ENCODE data around the gene BPIFB4.

Gene BPIFB4

DNA sequence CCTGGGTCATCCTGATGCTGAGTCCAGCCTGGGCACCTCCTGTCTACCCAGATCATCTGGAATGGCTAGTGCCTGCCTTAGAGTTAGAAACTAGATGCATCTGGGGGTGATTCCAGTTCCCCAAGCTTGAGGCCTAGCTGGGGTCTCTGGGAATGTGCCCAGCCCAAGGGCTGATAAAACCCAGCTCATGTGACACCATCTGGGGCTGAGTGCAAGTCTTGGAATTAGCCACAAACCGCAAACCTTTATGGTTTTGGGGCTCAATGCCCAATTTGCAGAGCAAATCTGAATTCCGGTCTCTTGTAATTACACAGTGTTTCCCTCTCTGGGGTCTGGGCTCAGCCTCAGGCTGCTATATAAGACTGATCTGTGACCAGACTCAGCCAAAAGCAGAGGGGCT is at the start of gene BPIFB4:
Gene BPIFB4 (plus strand): TSS at position 385 of the 400 bp plus-strand sequence. CDS start 1,884 bp downstream, outside the sequence.
- Histone ChIP-seq H3K27ac (no peak within 1 kb of the TSS), H3K27me3 (no peaks in the 10 kb centered on the region), H3K4me1 (ENCODE audit: control insufficient read depth in 1 of 2, insufficient read depth in 1 of 2, low read depth in 1 of 2, low read length in 1 of 2) (no peaks in the 10 kb centered on the region), H3K36me3 (no peaks in the 10 kb centered on the region), H3K4me3 (ENCODE audit: low read depth in 1 of 2, low read length in 1 of 2) (no peak within 1 kb of the TSS), H3K9me3 (no peaks in the 10 kb centered on the region)
- TF ChIP-seq, protein P1, sequence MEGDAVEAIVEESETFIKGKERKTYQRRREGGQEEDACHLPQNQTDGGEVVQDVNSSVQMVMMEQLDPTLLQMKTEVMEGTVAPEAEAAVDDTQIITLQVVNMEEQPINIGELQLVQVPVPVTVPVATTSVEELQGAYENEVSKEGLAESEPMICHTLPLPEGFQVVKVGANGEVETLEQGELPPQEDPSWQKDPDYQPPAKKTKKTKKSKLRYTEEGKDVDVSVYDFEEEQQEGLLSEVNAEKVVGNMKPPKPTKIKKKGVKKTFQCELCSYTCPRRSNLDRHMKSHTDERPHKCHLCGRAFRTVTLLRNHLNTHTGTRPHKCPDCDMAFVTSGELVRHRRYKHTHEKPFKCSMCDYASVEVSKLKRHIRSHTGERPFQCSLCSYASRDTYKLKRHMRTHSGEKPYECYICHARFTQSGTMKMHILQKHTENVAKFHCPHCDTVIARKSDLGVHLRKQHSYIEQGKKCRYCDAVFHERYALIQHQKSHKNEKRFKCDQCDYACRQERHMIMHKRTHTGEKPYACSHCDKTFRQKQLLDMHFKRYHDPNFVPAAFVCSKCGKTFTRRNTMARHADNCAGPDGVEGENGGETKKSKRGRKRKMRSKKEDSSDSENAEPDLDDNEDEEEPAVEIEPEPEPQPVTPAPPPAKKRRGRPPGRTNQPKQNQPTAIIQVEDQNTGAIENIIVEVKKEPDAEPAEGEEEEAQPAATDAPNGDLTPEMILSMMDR (IDR thresholded peaks at IDR 0.05) = no peak

DNA sequence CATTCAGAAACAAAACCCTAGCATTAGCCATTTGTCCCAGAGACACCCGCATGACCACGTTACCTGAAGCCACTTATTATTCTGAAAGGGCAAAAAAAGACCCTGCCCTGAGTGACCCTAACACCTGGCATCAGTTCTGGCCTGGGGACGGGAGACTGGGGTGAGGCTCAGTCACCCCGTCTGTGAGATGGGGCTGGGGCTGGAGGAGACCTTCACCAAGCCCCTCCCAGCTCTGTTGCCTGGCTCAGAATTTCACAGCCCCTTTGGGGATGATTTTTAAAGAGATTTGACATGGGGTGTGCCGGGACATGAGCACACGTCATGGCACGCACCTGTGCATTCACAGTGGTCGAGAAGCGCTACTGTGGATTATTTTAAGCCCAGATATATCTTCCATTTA is 49.4 kb upstream of the BPIFB4 start:
- Histone ChIP-seq H3K9me3 (no peaks in the 10 kb centered on the region), H3K27me3 (no peaks in the 10 kb centered on the region), H3K4me3 (ENCODE audit: low read depth in 1 of 2, low read length in 1 of 2) (no peak overlapping the region), H3K27ac (no peak overlapping the region), H3K36me3 (no peaks in the 10 kb centered on the region), H3K4me1 (ENCODE audit: control insufficient read depth in 1 of 2, insufficient read depth in 1 of 2, low read depth in 1 of 2, low read length in 1 of 2) (no peaks in the 10 kb centered on the region)
- TF ChIP-seq, protein P1 (IDR thresholded peaks at IDR 0.05) = no peak

DNA sequence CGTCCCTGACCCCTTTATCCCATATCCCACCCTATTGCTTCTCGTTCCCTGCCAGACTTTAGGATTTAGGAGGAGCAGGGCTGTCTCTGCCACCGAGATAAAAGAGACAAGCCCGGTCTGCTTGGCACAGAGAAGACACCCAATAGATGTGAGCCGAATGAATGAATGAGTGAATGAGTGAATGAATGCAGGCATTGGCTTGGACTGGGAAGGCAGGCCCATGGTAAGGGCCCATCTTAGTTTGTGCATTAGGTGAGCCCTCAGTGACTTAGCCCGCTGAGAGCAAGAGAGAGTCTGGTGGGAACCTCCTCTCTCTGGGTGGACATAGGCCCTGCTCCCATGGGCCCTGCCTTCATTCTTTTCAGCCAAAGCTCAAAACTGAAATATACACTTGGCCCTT is 48.9 kb upstream of the BPIFB4 start:
- Histone ChIP-seq H3K9me3 (no peaks in the 10 kb centered on the region), H3K4me1 (ENCODE audit: control insufficient read depth in 1 of 2, insufficient read depth in 1 of 2, low read depth in 1 of 2, low read length in 1 of 2) (no peaks in the 10 kb centered on the region), H3K27me3 (no peaks in the 10 kb centered on the region), H3K4me3 (ENCODE audit: low read depth in 1 of 2, low read length in 1 of 2) (no peak overlapping the region), H3K36me3 (no peaks in the 10 kb centered on the region), H3K27ac (no peak overlapping the region)
- TF ChIP-seq, protein P1 (IDR thresholded peaks at IDR 0.05) = no peak

DNA sequence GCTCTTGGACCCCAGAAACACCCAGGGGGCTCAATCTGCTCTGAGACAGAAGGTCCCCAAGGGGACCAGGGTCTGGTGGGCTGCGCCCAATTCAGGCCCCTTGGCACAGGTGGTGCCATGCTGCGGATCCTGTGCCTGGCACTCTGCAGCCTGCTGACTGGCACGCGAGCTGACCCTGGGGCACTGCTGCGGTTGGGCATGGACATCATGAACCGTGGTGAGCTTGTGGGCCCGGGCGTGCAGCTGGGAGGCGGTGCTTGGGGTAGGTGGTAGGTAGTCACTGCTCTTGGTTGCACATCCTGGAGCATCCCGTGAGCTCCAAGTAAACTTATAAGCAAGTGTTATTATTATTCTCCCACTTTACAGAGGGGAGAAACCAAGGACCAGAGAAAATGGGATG is 47.9 kb upstream of the BPIFB4 start, which contains the start of gene BPIFB6:
Gene BPIFB6 (plus strand): TSS at position 118 of the 400 bp plus-strand sequence. CDS start 0 bp downstream, at position 118.
- no peak within 1 kb of the TSS for H3K27ac ChIP-seq
- no peaks in the 10 kb centered on the region for H3K27me3 ChIP-seq
- TF ChIP-seq, protein P1 (IDR thresholded peaks at IDR 0.05) = no peak
- no peak within 1 kb of the TSS for H3K4me3 ChIP-seq (ENCODE audit: low read depth in 1 of 2, low read length in 1 of 2)
- H3K9me3 ChIP-seq = no peaks in the 10 kb centered on the region
- no peaks in the 10 kb centered on the region for H3K4me1 ChIP-seq (ENCODE audit: control insufficient read depth in 1 of 2, insufficient read depth in 1 of 2, low read depth in 1 of 2, low read length in 1 of 2)
- H3K36me3 ChIP-seq = no peaks in the 10 kb centered on the region

DNA sequence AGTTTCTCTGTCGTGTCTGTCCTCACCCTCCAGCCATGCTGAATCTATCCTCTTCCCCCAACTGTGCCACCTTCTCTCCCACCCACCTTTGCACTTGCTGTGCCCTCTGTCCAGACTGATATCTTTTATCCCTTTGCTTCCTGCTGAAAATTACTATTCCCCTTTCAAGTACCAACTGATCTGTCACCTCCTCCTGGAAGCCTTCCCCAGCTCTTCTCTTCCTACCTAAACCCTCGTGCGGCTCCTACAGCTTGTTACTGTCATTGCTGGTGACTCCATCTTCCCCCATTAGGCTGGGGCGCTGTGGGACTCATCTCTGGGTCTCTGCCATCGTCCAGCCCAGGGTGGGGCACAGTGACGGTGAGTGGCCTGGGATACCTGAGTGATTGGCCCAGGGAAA is 46.9 kb upstream of the BPIFB4 start:
- H3K4me1 ChIP-seq (ENCODE audit: control insufficient read depth in 1 of 2, insufficient read depth in 1 of 2, low read depth in 1 of 2, low read length in 1 of 2) = no peaks in the 10 kb centered on the region
- TF ChIP-seq, protein P1 (IDR thresholded peaks at IDR 0.05) = no peak
- H3K27me3 ChIP-seq = no peaks in the 10 kb centered on the region
- no peak overlapping the region for H3K27ac ChIP-seq
- no peak overlapping the region for H3K4me3 ChIP-seq (ENCODE audit: low read depth in 1 of 2, low read length in 1 of 2)
- H3K36me3 ChIP-seq = no peaks in the 10 kb centered on the region
- no peaks in the 10 kb centered on the region for H3K9me3 ChIP-seq

DNA sequence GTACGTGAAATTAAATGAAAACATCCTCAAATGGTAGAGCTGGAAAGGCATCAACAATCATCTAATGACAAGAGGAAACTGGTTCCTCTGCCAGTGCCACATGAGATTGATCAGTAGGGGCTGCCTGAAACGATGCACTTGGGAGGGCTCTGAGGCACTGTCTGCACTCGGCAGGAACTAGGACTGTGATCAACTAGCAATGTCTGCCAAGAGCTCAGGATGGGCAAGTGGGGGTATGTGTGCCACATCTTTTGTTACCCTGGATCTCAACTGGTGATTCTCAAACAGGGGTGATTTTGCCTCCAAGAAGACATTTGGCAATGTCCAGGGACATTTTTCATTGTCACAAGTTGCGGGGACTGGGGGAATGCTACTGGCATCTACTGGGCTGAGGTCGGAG is 46.1 kb upstream of the BPIFB4 start:
- TF ChIP-seq, protein P1 (IDR thresholded peaks at IDR 0.05) = no peak
- H3K9me3 ChIP-seq = no peaks in the 10 kb centered on the region
- H3K36me3 ChIP-seq = no peaks in the 10 kb centered on the region
- H3K4me3 ChIP-seq (ENCODE audit: low read depth in 1 of 2, low read length in 1 of 2) = no peak overlapping the region
- no peak overlapping the region for H3K27ac ChIP-seq
- no peaks in the 10 kb centered on the region for H3K27me3 ChIP-seq
- no peaks in the 10 kb centered on the region for H3K4me1 ChIP-seq (ENCODE audit: control insufficient read depth in 1 of 2, insufficient read depth in 1 of 2, low read depth in 1 of 2, low read length in 1 of 2)
